ENCODE data around the gene AQP2.

Gene AQP2

DNA sequence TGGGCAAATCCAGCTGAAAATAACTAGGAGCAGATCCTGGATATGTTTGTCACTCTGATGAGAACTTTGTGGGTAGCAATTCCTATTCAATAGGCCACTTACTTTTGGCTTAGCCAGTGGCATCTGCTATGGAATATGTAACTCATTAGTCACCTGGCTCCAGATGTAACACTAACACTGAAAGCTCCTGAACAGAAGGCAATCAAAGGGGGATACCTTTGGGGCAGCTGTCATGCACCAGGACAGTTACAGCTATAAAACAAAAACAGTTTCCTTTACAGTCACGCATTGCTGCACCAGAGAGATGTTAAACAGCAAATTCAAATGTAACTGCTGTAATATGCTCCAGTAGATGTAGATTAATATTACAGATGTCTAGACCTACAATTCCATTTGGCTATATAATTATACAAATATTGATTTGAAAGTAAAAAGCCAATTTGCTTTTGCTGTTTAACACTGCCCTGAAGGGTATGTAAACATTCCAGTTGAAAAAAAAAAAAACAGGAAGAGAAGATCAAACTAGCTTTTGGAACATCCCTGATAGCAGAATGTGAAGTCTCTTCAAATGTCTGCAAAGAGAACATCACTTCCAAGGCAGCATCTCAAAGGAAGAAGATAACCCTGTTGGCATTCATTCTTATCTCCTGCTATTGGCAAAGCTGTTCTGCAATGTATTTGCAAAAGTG, 56.4 kb downstream of the AQP2 start:
- Histone ChIP-seq H3K36me3 (ENCODE audit: insufficient read depth, low read length) (peaks cover 80% of the 10 kb centered on the region), H3K9me3 (ENCODE audit: low read length) (no peaks in the 10 kb centered on the region), H3K27ac (ENCODE audit: low read depth, low read length, poor library complexity, severe bottlenecking) (peak overlapping the region; percentile 85), H3K27me3 (ENCODE audit: insufficient read depth, low read length) (no peaks in the 10 kb centered on the region), H2AFZ (ENCODE audit: low read length) (no peak overlapping the region), H3K4me3 (ENCODE audit: low read depth, low read length, poor library complexity, severe bottlenecking) (no peak overlapping the region), H3K9ac (ENCODE audit: low read length) (peak overlapping the region; percentile 10; the same call in 1 of the 2 replicates), H3K4me2 (ENCODE audit: low read length) (peak overlapping the region; percentile 21), H4K20me1 (ENCODE audit: insufficient read depth, low read length) (no peaks in the 10 kb centered on the region), H3K79me2 (ENCODE audit: insufficient read depth, low read length) (peaks cover 12% of the 10 kb centered on the region), H3K4me1 (ENCODE audit: insufficient read depth, low read length, severe bottlenecking) (peaks cover 35% of the 10 kb centered on the region), H3F3A (ENCODE audit: insufficient read depth, low read length) (no peaks in the 10 kb centered on the region), H3K9me2 (ENCODE audit: low read depth, low read length) (no peaks in the 10 kb centered on the region)
- TF ChIP-seq EZH2 (IDR thresholded peaks at IDR 0.05; ENCODE audit: borderline replicate concordance, low read length) (no peak), CTCF (IDR thresholded peaks at IDR 0.05; ENCODE audit: low read length) (no peak)

Data from OCI-LY1 (cell line).